ENCODE results near the gene FIG4.
"Not testable (repeated sequence)": the region's sequence is repeated elsewhere in the genome, so short reads cannot be mapped to it uniquely, and the experiment has no call there.

Gene FIG4

DNA sequence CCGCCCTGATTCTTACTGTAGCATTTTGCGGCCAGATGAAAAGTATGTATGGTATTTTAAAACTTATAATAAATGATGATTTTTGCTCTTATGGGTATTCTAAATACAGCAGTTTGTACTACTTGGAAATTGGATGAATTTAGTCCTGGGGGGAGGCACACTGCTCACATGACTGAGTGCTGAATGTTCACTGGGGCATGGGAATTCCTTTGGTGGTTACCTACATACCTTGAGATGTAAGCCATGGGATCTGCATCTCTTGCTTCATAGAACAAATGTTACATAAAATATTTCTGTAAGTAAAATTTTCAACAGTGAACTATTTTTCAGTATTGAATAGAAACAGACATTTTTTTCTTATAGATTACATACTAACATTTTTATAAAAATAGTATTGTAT, 71.1 kb downstream of the FIG4 start:
- DNase-seq: no peak

DNA sequence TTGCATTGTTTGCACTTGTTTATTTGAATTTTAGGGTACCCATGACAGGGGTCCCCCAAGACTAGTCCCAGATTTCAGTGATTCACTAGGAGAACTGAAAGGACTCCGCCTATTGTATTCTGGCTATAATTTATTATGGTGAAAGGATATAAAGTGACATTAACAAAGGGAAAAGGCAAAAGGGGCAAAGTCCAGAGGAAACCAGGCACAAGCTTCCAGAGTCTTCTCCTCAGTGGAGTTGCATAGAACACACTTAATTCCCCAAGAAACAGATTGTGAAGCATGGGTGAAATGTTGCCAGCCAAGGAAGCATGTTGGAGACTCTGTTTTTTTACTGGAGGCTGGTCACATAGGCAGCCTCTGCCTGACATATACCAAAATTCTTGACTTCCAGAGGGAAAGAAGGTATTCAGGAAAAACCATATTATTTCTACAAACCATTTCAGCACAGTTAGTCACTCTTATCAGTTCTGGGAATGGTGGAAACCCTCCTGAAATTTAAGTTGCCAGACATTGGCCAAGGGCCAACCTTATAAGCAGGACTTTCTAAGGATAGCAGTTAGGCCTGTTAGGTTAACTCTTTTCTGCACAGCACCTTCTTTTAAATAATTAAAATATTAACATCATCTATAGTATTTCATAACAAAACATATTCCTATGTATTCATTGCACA, 71.8 kb downstream of the FIG4 start:
- no peak for DNase-seq

DNA sequence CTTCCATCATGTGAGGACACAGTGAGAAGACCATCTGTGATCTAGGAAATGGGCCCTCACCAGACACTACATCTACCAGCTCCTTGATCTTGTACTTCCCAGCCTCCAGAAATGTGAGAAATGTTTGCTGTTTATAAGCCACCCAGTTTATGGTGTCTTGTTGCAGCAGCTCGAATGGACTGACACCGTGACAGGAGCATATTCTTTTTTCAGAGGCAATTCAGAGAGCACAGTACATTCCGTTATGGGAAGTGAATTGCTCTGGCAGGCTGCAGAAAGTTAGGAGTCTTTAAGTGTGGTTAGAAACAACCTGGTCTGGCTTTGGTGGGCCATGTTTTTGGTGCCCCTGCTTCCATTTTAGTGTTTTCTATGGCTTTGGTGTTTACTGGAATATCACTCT, 75.1 kb downstream of the FIG4 start:
- no peak for DNase-seq

DNA sequence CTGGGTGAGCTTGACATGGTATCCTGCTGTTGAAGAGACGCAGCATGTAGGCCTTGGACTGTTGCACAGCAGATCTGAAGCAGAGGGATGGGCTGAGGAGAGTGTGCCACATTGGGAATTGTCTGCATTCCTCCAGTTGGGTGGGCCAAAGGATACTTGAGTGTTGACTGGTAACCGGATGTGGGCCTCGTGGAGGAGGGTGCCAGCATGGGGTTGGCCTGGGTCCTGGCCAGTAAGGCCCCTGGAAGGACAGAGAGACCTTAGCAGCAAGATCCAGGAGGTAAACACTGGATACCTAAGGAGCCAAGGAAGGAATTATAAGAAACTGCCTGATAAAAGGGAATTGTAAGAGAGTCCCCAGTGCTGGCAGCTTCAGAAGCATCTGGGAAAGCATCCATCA, 76.9 kb downstream of the FIG4 start:
- DNase-seq: no peak

DNA sequence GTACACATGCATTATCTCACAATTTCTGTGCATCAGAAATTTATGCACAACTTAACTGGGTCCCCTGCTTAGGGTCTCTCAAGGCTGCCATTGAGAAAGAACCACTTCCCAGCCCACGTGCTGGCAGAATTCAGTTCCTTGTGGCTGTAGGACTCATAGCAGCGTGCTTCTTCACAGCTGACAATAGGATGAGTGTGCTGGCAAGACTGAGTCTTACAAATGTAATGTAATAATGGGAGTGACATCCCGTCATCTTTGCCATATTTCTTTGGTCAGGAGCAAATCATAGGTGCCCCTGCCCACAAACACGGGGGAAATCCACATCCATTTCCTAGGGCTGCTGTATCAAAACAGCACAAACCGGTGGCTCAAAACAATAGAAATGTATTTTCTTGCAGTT, 77.4 kb downstream of the FIG4 start:
- no peak for DNase-seq

DNA sequence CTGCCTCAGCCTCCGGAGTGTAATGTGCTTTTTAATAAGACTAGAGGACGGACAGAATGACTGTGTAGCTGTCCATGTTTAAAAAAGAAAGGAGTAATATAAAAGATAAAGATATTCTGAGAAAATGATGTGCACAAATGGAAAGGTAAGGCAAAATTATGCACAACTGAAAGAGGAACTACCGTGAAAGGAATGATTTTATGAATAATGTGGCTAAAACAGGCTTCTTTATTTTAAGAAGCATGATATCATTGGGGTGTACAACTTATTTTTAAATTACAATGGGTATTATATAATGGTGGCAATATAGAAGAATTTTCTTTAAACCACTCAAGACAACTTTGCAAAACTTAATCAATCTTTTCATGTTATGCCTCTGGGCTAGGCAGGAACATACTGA, 78.1 kb downstream of the FIG4 start:
- DNase-seq: no peak

DNA sequence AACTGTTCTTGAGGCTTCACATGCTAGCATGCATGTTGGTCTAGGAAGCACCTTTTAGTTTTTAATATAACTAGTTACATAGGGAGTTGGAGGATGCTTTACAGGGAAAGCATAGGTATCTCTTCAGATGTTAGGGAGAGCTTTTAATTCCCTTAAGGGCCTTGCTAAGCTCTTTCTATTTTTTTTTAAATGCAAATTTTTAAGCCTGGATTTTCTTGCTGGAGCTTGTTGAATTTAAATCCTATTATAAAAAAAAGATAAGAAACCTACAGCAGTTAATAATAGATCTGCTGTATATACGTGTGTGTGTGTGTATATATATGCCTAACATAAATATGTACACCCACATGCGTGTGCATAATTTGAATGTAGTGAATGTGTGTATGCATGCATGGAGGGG, 79.0 kb downstream of the FIG4 start:
- DNase-seq: no peak

DNA sequence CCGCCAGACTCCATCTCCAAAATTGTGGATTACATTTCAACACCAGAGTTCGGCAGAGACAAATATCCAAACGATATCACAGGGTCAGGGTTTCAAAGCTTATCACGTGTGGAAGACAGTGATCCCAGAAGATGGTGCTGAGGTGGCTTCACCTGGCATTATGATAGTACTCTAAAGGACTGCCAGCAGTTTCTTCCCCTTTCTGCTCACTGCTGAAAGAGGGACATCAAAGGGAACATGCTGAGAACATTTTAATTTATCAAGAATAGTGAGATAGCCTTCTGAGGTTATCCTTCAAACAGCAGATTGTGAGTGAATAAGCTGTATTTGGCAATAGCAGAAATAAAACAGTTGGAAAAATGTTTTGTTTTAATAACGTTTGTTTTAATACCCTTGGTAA, 79.7 kb downstream of the FIG4 start:
- DNase-seq: no peak

DNA sequence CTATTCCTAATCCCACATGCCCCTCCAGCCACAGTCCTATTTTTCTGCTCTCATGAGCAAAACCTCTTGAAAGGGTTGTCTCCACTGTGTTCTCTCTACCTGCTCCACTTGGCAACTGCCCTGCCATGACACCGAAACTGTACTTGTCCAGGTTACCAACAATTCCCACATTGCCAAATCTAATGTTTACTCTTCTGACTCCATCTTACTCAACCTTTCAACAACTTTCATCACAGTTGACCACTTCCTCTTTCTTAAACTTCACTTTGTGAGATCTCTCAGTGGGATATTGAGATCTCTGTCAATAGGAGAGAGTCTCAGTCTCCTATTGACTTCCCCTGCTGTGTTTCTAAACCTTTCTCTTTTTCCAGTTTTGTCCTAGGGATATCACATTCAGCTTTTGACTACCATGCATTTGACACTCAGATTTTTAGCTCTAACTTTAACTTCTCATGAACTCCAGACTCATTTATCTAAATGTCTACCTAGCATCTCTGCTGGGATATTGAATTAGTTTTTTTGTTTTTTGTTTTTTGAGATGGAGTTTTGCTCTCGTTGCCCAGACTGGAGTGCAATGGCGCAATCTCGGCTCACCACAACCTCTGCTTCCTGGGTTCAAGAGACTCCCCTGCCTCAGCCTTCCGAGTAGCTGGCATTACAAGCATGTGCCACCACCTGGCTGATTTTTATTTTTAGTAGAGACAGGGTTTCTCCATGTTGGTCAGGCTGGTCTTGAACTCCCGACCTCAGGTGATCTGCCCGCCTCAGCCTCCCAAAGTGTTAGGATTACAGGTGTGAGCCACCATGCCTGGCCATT, 81.1 kb downstream of the FIG4 start:
- not testable (repeated sequence) for DNase-seq

DNA sequence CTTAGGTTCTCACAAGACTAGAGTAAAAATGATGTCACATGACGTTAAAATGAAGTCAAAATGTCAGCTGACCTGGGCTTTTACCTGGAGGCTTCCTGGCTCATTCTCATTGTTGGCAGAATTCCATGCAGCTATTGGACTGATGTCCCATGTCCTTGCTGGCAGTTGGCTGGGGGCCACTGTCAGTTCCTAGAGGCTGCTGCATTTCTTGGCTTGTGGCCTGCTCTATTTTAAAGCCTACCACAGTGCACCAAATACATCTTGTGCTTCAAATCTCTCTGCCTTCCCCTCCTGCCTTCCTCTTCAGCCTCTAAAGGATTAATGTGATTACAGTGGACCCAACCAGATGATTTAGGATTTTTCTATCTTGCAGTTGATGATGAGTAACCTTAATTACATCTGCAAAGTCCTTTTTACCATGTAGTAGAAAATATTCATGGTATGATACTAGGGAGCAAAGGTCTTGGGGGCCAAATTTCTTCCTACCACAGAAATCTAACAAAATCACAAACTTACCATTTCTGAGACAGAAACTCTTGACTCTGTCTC, 81.9 kb downstream of the FIG4 start:
- no peak for DNase-seq

DNA sequence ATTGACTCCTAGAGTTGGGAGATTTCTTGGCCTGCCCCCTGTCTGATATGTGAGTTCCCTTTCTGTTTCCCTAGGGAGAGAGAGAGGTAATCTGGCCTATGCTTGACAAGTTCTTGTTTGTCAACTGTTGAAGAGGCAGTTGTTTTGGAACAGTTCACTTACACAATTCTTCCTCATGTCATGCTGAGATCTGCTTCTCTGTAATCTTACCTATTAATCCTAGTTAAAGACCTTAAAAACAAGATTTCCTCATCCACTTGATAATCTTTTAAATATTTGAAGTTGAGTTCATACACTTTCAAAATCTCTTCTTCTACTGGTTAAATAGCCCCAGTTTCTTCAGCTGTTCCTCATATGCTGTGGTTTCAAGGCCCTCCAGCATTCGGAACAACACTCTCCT, 89.9 kb downstream of the FIG4 start:
- no peak for DNase-seq

DNA sequence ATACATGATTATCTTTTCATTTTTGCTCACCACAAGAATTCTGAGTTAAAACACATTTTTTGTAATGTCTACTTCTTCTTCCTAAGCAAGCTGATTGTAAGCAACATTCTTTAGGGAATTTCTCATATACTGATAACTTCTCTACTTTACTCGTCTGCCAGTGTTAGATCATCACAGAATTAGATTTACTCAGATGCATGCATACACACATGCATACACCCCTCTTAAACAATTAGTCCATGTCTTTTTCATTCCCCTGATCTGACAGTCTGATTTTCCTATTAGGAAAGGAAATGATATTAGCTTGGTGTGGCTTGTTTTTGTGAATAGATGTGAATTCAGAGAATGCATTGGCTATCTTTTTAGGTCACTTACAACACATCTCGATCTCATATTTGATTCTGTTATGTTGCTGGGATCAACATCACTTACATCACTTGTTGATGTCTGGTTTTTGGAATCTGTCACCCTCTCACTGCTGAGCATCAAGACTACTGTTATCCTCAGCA, 91.4 kb downstream of the FIG4 start:
- no peak for DNase-seq

DNA sequence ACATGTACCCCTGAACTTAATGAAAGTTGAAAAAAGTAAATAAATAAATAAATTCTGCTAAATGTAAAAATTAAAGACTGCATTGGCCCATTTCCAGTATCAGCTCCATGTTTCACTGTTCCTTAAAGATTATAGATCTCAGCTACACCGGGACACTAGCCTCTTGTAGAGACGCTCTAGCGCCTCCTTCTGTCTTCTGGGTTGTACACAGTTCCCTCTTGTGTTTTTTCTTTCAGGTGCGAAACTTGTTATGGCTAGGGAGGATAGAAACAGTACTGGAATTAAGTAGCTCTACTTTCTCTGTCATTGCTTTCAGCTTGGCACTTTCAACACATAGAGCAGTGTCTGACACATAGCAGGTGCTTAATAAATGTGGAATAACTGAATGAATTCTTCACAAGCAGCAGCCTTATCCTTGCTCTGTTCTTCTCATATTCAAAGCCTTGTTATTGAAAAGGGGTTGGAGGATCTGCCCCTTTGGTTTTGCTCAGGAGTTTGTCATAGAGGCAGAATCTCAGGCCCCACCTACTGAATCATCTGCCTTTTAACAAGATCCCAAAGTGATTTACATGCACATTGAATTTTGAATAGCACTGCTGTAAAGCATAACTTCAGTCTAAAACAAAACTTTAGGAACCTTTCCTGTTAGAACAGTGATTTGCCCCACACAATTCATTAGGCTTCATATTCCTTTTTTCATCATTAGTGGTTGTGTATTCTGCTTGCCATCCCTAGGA, 92.3 kb downstream of the FIG4 start:
- DNase-seq: peak; percentile 10

DNA sequence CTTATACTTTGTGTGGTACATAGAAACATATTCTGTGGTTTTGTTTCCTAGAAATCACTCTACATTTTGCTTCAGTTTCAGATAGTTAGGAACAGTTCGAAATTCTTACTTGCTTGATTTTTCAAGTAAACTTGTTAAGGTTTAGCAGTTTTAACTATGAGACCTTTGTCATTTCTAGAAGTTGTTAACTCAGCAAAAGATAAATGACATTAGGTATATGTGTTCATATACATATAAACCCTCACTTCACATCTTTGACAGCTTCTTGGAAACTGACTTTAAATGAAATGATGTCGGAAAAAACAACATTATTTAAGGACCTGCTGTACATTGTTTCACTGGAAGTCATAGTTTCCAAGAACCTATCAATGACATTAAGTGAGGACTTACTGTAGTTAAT, 96.2 kb downstream of the FIG4 start:
- DNase-seq: no peak

DNA sequence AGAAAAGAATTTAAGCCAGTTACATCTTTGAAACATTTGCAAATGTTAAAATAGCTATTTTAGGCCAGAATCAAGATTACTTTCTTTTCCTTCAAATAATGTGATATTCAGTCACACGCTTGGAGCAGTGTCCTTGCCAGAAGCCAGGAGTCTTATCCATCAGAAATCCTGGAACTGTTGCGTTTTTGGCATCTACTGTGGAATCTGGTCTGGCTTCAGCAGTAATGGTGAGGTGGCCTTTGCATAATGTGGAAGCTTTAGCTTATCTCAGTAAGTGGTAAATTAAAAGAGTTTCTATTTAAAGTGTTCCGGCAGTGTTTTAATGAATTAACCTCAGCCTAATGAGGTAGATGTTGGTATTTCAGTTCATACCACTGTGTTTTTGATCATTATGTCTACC, 97.6 kb downstream of the FIG4 start:
- DNase-seq: no peak

DNA sequence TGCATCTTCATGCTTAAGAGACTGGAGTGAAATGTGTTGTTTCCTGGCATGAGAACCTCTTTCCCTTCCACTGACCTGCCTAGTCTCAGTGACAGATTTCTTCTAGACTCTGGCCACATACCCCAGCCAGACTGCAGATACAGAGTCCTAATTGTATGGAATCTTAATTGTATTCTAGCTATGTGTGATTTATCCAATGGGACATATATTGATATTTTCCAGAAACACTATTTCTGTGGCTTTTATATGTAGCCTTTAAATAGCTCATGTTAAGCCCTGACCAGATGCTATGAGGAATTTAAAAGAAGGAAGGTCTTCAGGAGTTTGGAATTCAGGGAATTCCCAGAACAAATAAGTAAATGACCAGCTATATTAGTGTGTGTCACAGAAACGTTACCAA, 99.0 kb downstream of the FIG4 start:
- no peak for DNase-seq

DNA sequence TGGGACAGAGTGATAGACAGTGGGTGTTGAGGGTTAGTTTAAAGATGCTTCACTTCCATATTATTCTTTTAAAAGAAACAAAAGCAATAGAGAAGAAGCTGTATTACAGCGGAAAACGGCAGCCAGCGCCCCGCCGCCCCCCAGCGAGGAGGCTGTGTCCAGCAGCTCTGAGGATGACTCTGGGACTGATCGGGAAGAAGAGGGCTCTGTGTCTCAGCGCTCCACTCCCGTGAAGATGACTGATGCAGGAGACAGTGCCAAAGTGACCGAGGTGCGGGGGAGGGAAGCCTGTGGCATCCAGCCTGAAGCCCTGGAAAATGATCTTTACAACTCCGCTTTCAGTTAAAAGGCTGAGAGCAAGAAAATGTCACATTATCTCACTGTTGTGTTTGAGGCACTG, 100.2 kb downstream of the FIG4 start:
- no peak for DNase-seq

DNA sequence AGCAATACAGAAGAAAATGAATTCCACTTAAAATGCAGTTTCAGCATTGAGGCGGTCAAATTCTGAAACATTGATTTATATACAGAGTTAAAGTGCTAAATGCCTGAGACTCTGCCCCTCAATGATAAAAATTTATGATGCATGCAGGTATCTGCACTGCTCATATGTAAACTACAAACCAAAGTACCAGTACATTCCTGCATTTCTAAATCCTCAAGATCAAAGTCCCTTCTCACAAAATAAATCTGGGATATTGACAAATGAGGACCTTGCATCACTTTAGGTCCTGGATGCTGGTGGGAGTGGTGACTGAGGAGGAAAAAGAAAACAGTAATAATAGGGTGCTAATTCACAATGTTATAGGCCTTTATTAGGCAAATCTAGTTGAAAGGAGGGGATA, 101.9 kb downstream of the FIG4 start:
- no peak for DNase-seq

DNA sequence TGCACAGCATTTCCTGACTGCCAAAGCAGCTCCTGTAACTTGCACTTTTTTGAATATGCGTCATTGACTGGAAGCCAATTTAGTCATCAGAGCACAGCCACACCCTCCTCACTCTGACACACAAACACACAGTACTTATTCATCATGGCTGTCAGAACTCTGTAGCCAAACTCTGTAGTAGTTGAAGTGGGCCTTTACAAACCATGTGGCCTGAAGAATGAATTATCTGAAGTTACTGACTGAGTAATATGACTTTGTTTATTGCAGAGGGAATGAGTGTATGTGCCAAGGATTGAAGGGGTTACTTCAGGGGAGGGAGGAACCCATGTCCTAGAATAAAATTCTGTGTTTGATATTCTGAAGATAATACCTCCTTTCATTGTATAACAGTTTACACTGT, 102.7 kb downstream of the FIG4 start:
- no peak for DNase-seq

DNA sequence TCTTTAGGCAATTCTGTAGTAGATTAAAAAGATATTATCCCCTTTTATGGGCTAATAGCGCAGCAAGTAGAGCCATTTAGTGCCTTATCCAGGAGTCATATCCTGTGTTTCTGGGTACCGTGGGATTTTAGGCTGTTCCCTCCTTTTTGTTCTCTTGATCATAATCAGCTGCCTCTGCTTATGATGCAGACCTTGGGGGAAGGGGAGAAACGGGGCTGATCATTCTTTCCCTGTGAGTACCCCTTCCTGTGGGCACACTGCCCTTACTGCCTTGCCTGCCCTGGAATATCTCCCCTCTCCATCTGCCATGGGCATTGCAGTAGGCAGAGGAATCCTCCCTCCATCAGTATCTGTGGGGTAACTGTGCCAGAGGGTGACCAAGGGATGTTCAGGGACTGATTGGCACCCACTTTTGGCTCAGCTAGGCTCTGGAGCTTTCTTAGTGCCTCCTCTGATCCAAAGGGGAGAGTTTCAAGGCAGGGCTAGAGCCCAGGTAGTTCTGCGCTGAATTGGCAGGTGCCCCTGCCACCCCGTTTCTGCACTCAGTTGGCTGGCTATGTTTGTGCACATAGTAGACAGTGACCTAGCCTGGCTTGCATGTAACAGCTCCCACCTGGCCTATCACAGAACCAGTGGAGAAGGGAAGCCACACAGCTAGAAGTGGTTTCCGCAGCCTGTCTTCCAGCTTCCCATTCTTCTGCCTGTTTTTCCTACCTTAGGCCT, 103.3 kb downstream of the FIG4 start:
- DNase-seq: no peak

DNA sequence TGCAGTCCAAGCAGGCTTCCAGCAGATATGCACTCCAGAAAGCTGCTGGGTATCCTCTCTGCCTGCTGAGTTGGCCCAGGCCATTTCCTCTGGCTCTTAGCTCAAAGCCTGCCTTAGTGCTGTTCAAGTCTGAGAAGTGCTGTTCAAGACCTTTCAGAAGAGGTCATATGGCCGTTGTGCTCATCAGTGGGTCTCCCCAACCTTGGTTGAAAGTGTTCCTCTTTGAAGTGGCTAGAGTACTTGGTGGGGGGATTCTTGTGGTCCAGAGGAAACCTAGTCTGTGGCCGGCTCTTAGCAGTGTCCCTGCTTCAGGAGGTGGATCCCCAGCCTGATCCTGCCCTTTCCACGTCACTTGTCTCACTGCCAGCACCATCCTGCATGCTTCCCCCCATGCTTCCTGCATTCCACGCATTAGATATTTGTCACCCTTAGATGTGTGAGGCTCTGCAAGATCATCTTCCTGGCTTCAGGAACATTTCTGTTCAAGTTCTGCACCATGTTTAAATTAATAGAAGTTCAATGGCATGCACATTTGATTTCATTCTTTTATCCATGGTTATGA, 105.0 kb downstream of the FIG4 start:
- no peak for DNase-seq

DNA sequence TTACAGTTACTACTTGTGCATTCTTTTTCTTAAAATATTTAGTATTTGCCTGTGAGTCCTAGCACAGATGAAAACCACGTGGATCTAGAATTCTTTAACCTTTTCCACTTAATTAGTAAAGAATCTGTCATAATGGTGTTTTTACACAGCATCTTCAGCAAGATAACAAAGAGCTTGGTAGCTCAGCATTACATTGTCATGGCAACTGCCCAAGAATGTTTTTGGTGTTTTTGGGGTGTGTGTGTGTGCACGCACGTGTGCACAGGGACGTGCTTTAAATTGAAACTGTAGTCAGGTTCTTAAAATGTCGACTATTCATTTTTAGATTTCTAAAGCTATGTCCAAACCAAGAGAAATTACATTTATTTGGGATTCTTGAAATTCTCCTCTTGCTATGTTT, 108.0 kb downstream of the FIG4 start:
- no peak for DNase-seq

DNA sequence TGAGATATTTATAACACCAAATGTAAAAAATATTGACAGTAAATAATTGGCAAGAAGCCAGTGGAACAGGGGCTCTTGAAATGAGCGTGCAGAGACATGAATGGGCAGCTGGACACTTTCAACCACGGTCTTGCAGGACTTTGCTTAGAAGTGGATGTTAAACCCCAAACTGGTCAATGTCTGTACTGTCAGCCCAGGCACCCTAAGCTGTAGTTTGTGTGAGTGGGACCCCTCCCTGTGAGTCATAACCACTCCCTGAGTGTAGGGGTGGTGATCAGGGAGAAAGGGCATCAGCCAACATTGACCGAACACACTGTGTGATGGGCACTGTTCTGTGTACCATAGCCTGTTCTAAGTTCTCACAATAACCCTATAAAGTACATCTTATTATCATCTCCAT, 108.6 kb downstream of the FIG4 start:
- DNase-seq: no peak

Data from CD4-positive, alpha-beta T cell treated with Interleukin-6 for 4 hours (primary cell).